HG03139 (cell line): ENCODE results near the gene TEAD1.

Experiments used
- ATAC-seq: cut with Tn5 transposase; IDR thresholded peaks from one replicate; pipeline ENCODE4 v1.9.1; 2021; ENCODE audit not compliant: unreplicated experiment

The TEAD1 gene

DNA sequence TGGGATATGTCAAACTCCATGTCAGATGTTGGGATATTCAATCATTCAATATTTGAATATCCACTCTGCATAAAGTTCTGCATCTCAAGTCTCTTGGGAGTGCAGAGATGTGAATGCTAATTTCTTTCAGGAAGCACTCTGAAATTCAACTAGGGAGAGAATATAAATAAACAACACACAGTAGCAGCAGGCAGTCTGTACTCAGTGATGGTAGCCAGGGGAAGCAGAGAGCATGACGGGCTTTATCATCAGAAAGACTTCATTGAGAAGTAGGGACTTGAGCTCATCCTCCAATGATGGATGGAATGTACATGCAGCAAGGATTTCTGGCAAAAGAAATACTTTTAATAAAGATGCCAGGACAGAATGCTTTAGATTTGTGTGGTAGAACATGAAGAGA lies 9.8 kb upstream of the TEAD1 start:
- ATAC-seq, result no peak

DNA sequence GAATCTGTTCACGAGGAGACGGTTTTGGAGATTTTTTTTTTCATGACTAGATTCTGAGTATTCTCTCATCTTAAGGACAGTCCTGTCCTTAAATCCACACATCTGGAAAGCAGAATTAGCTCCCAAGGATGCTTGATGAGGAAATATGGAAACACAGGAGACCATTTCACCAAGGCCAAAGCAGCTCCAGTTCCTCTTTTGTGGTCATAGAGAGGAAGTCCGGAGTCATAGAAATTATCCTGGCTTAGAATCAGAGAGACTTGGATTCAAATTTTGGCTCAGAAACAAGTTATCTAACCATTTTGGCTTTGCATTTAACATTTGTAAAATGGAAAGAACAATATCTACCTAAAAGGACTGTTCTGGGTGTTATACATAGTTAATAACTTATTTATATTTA lies 7.3 kb upstream of the TEAD1 start:
- ATAC-seq, result no peak

DNA sequence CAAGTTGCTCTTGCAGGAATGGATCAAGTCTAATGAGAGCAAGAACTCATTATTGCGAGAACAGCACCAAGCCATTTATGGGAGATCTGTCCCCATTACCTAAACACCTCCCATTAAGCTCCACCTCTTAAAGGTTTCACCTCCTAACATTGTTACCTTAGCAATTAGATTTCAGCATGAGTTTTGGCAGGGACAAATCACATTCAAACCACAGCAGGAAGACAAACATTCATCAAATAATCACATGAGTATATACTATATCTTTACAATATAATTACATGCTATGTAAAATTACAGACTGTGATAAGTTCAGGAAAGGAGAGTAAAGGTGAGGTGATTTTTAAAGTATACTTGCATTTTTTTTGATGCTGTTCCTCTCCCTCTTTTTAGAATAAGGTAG lies 6.6 kb upstream of the TEAD1 start:
- ATAC-seq, result no peak

DNA sequence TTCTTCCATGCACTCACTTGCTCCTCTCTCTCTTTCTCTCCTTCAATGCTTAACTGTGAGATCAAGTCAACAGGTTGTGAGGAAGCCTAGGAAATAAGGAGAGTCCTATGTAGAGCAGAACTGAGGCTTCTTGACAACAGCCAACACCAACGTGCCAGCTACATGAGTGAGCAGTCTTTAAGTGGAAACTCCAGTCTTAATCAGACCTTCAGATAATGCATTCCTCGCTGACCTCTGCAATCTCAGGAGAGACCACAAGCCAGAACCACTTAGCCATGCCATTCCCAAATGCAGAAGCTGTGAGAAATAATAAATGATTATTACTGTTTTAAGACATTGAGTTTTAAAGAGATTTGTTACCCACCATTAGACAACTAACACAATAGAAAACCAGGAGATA lies 6.1 kb upstream of the TEAD1 start:
- no peak for ATAC-seq

DNA sequence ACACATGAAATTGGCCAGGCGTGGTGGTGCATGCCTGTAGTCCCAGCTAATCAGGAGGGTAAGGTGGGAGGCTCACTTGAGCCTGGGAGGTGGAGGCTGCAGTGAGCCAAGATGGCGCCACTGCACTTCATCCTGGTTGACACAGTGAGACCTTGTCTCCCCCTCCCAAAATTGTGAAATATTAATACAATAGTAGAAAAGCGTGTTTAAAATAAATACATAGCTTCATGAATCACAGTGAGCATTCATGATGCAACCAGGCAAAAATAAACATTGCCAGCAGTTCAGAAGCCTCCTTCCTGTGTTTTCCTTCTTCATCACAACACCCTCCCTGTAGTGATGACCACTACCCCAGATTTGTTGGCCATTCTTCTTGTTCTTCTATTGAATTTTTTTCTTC lies 4.3 kb upstream of the TEAD1 start:
- ATAC-seq, result no peak

DNA sequence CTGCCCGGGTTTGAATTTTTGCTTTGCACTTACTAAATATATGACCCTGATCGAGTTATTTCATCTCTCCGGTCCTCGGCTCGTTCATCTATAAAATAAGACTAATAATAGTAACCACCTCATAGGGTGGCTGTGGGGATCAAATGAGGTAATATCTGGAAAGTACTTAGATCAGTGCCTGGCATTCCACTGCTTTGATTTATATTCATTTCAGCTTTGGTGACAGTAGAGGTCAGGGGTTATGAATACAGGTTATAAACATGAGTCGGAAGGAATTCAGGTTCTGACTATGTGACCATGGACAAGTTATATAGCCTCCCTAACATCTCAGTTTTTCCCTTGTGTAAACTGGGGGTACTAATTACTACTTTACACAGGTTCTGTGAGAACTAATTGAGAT lies 2.9 kb upstream of the TEAD1 start:
- no peak for ATAC-seq

DNA sequence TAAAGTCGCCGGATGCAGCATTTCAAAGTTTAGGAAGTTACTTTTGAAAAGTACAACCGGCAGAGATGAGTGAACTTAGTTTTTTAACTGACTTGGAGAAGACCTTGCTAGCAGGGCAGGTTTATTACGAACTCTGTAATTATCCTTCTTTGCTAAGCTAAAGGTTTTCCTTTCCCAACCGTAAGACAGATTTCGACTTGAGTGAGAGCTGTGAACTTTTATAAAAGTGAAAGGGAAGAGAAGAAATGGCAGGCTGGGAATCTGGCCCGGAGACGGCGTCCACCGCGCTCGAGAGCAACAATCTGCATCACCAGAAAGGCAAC lies 659 bp upstream of the TEAD1 start:
- ATAC-seq, result peak; percentile 20

DNA sequence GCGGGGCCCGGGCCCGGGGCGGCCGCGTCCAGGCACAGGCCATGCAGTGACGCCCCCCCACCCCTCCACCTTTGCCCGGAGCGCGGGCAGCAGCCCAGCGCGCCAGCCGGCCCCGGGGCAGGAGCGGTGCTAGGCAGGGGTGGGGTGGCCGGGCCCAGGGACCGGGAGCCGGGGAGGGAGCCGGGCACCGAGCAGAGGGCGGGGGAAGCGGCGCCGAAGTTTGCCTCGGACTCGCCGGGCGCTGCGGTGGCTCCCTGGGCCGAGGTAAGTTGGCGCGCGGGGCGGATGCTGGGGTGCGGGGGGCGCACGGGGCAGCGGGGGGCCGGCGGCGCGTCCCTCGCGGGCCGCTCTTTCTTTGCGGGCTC lies 332 bp downstream of the TEAD1 start:
- ATAC-seq, result peak; percentile 25

DNA sequence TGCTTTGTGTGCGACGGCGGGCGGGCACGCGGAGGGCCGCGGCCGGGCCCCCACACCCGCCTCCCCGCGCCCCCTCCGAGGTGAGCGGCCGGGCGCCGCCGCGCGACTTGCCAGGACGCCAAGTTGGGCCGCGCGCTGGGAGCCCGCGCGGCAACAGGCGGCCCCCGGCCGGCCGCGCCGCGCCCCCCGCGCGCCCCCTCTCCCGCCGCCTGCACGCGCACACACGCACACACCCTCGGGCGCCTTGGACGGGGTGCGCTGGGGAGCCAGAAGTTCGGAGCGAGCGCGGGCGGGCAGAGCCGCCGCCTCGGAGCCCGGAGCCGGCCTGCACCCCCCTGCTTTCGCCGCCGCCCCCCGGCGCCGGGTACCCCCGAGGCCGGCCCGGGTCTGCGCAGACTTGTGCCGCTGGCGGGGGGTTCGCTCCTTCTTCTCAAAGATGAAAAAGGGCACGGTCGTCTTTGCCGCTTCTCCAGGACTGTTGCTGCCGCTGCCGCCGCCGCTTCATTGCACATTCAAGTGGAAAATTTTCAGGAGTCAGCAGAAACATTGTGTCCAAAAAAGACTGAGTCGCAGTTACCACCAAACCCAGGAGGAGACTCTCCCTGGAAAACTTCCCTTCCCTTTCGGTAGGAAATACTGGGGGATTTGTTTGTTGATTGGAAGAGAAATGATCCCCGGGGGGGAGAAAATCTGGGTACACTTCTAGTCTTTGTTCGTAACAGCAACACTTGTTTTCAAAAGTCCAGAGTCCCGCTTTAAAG lies 895 bp downstream of the TEAD1 start:
- ATAC-seq, result no peak

DNA sequence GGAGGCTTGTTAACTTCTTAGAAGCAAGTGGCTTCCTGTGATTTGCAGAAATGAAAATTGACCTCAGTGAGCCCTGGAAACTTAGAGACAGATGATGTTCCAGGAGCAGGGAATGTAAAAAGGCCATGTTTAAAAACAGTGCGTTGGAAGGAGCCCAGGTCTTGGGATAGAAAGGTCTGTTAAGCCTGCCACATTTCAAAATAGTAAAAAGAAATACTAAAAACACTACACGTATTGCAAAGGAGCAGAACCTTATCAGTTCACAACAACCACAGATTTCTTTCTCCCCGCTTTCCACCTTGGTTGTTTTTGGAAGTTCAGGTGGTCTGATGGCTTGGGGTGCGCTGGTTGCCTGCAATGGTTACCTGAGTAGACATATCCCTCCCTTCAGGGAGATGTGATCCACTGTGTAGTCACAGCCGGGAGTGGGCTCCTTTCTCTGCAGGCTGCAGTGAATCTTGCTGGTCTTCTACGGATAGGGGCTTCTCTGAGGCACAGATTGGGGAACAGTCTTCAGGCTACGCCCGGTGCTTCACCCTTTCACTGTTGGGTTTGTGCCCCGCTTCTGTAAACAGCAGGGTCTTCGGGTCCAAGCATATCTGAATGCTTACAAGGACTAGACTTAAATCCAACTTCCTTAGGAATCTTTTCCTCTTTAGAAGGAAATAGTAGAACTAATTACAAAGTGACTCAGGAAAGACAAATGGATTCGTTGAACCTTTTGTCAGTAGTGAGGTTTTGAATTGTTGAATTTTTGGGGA lies 1.9 kb downstream of the TEAD1 start:
- no peak for ATAC-seq

DNA sequence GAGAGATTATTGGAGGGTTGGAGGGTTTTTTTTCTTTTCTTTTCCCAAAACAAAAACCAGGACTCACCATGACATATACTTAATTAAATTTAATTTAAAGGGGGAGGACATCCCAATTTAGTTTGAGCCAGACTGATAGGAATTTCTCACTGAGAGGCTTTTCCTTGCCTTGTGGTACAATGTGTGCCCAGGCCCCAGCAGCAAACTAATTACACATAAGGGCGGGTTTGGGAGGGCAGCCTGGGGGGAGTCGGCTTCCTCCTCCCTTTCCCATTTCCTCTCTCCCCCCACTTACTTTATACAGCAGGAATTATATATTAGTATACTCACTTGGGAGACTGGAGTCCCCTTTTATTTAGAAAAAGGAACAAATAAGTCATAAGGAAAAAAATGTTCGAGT lies 2.9 kb downstream of the TEAD1 start:
- no peak for ATAC-seq

DNA sequence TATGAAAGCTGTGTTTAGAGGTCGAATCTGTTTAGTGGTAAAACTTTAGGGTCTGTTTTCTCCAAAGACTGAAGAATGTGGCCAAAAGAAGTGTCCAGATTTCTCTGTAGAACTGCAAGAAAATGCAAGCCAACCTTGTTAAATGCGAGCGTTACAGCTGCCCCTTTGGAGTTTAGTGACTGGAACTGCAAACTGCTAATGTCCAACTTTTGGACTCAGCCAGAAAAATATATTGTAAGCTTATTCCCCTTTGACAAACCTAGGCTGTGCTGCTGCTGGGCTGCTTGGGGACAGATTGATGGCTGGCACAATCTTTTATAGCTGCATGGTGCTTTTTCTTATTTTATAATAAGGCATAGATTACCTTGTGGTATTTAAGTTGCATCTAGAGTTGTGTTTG lies 3.9 kb downstream of the TEAD1 start:
- ATAC-seq, result no peak

DNA sequence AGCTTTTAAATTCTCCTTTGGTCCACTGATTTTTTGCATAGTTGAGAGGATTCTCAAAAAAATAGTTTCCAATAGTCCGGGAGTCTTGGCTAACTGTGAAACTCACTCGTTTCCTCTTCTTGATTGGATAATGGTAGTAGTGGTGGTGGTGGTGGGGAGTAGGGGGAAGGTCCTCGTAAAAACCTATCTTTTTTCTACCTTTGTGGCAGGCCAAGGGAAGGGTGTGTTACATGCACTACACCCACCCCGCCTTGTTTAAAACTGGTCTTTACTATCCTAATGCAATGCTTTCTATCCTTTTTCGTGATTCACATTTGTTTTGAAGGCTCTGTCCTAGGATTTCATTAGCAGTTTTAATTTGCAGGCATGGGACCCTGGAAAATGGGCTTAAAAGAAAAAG lies 4.8 kb downstream of the TEAD1 start:
- no peak for ATAC-seq

DNA sequence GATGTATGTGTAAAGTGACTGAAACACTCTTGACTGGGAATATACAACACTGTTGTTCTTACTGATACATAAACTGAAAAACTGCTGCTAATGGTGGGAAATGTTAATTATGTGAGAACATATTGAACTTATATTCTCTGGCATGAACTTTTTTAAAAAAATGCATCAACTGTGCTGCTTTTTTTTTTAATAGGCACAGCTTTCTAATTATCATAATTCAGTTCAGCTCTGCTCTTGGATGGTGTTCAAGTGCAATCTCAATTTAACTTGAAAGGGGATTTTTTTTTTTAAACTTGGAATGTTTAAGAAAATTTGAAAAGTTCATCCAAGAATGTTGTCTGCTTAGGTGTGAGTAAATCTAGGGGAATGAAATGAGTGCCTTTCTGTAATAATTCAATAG lies 5.2 kb downstream of the TEAD1 start:
- ATAC-seq, result no peak

DNA sequence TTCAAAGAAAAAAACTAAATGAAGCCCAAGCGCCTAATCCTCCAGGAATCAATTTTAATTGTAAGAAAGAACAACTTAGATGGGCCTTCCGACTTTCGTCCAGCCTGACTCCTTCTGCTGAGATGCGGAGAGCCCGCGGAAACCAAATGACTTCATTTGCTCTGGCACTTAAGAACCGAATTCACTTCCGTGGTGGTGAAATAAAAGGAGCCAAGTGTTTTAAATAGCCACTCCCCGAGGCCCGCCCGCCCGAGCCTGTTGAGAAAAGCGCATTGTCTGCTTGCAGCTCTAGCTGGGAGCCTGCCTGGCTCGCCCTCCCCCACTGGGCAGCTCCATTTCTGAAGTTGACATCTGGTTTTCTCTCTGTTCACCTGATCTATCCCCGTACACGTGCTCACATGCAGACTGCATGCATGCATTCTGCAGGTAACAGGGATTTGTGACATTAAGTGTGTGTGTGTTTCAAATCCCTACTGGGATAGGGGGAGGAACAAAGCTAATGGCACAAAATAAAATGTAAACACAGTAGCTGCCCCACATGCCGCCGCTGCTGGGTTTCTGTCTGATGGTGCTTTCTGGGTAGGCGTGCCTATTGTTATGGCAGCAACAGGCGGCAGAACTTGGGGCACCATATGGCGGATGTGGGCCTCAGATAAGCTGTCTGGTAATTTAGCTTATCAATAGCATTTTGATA lies 6.2 kb downstream of the TEAD1 start:
- no peak for ATAC-seq

DNA sequence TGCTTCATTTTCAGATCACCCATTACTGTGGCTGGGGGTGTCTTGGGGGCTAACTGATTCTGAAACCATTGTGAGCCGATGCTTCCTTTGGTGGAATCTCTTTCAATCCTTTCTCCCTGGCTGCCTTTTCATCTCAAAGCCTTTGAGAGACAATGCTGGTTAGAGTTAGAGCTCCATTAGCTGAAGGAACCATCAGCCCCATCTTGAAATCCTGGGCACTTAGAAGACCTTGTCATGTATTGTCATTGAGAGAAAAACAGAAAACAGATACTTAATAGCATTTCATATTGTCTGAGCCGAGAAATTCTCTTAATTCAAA lies 6.7 kb downstream of the TEAD1 start:
- no peak for ATAC-seq

DNA sequence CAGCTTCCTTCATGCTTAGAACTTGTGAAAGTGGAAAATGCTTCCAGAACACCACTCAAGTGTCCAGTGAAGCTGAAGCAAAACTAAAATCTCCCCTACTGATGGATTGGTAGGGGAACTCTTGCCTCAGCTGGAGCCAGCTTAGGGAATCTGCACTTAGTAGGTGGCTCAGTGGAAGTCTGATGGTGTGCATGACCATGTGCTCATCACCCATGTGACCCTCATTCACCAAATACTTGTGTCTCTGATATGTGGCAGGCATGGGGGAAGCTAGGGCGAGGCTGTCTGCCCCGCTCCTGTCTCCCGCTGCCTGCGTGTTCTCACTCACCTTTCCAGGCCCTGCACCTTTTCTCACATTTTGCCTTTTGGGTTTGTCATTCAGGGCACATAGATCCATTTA lies 7.2 kb downstream of the TEAD1 start:
- no peak for ATAC-seq

DNA sequence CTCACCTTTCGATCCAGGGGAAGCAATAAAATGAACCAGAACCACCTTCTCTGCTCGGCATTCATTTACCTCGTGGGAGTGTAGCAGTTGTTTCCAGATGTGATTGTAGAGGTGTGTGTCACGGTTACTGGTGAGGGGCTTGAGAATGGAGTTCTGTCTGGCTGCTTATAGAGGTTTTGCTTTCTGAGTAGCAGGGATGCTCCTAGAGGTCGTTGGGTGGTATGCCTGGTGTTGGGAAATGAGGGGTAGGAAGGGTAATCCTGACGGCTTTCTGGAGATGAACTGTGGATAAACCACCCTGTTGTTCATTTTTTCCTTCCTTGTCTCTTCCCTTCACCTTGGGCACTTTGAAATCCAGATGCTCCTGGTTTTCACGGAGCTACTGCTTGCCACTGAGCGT lies 8.1 kb downstream of the TEAD1 start:
- no peak for ATAC-seq

DNA sequence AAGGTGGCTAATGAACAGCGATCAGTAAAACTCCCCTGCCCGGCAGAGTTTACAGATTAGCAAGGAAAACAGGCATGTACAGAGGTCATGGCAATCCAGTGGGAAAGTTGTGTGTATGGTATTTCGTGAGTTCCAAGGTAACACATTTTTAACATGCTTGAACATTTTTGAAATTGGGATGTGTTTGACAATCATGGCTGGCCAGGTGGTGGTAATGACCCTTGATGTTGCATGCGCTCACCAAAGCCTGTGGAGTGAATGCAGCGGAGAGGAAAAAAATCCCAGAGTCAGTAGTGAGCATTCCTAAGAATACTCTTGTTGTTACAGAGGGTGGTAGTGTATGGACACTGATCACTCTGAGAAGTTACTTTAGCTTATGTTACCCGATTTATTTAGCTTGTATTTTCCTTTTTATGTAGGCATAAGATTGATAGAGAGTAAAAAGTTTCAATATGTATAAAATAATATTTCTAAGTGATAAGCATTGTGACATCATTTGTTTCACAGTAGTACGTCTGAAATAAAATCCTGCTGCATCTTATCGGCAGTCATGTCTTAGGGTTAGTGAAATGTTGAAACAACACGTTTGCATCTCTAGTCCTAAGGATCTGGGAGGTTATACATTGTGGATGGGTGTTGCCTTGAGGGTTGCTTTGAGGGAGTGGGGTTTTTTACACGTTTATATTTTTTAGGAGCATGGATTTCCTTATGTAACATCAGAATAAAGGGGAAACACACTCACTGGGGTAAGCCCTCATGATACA lies 8.7 kb downstream of the TEAD1 start:
- no peak for ATAC-seq

DNA sequence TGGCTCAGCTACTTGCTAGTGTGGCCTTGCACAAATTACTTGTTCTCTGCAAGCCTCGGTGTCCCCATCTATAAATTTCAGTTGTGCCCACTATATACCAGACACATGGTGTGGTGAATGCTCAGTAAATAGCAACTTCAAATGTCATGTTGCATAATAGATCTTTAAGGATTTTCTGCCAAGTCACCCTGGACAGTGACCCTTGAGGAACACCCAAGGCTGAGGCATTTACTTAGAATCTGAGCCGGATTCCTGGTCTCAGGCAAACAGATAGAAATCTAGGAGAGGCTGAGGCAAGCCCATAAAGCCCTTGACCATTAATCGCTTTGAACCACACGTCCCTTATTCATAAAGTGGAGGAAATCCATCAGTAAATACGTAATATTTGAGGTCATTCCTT lies 9.7 kb downstream of the TEAD1 start:
- ATAC-seq, result no peak

DNA sequence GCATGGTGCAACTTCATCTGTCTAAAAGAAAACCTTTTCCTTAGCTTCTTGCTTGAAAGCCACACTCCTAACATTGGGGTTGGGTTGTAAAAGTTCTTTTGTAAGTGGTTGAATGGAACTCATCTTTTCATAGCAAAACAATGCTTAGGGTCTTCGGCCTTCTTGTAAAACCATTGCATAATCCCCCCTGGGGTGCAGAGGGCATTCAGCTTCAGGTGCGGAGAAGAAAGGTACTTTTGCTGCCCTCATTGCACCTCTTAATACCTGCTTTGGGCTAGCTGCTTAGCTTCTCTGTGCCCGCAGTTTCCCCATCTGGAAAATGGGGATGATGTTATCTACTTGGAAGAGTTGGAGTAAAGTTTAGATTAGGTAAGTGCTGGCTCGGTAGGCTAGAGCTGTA lies 10.1 kb downstream of the TEAD1 start:
- no peak for ATAC-seq

DNA sequence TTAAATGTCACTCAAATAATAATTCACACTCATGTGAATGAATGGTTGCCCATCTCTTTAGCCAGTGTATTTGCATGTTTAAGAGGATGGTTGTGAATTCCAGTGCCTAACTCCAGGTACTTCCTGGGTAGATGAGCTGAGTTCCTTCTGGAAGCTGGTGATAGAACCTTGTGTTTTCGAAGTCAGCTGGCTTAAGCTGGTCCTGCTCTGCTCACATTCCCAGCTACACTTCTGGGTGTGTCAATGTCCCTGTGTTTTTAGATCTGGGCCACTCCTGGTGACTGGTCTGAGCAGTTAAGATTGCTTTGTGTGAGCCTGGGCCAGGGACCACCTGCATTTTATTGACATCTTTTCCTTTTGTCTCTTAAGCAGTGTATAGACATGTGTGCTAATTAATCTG lies 10.6 kb downstream of the TEAD1 start:
- no peak for ATAC-seq
